ENCODE measurements around the gene ZAP70.

Gene ZAP70

DNA sequence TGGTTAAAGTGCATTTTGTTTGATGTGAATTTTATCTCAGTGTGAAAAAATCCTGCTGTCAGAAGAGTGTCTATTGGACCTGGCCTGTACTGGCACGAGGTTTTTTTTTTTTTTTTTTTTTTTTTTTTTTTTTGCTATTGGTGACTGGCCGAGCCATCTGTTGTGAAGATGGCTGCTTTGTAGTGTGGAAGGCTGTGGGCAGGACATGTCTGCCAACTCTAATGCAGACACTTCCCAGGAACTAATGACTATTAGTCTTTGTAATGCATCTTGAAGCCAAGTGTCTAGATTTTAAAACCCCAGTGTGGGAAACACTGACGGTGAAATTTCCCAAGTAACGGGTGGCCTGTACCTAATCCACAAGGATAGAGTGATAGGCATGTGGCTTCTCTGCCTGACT is 34.3 kb downstream of the ZAP70 start:
- TF ChIP-seq, protein P1, sequence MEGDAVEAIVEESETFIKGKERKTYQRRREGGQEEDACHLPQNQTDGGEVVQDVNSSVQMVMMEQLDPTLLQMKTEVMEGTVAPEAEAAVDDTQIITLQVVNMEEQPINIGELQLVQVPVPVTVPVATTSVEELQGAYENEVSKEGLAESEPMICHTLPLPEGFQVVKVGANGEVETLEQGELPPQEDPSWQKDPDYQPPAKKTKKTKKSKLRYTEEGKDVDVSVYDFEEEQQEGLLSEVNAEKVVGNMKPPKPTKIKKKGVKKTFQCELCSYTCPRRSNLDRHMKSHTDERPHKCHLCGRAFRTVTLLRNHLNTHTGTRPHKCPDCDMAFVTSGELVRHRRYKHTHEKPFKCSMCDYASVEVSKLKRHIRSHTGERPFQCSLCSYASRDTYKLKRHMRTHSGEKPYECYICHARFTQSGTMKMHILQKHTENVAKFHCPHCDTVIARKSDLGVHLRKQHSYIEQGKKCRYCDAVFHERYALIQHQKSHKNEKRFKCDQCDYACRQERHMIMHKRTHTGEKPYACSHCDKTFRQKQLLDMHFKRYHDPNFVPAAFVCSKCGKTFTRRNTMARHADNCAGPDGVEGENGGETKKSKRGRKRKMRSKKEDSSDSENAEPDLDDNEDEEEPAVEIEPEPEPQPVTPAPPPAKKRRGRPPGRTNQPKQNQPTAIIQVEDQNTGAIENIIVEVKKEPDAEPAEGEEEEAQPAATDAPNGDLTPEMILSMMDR (IDR thresholded peaks at IDR 0.05): no peak

DNA sequence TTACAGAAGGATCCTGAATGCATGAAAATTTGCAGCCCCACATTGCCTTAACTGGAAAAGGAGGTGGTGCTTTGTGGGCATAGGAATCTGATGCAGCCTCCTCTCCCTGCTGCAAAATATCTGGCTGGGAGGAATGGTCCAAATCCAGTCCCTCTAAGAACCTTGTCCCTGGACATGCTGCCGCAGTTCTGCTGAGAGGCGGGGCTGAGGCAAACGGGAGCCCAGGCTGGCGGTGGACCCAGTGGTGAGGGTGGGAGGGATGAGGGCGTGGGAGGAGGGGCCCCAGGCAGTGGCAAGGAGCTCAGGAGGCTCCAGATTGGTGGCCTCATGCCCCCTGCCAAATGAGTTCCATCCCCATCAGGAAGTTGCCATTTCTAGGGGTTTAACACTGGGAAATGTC is 36.2 kb downstream of the ZAP70 start:
- TF ChIP-seq, protein P1 (IDR thresholded peaks at IDR 0.05): no peak

DNA sequence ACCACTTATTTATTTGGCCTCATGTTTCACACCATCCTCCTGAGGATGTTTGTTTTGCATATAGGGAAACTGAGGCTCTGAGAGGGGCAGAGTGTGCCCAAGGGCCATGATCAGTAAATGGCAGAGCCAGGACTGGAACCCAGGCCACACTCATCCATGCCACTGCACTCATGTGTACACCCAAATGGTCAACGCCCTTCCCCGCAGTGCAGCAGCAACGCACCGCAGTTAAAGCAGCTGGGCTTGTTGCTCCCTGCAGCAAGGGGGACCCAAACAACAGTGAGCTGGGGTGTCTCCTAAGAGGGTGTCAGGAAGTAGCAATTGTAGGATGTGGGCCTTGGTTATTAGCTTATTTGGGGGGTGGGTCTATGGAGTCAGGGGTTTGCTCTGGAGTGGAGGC is 36.6 kb downstream of the ZAP70 start:
- TF ChIP-seq, protein P1 (IDR thresholded peaks at IDR 0.05): no peak

DNA sequence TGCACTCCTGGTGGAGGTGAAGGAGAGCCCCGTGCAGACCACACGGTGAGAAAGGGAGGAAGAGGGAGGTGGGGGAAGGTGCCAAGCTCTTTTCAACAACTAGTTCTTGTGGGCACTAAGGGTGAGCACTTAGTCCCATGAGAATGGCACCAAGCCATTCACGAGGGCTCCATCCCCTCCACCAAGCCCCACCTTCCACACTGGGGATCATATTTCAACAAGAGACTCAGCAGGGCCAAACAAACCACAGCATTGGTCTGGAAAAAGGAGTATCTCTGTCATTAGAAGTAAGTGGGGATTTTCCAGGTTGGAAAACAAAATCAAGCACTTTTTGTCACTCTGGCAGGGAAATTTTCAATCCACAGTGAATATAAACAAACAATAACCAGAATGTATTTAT is 38.4 kb downstream of the ZAP70 start:
- TF ChIP-seq, protein P1 (IDR thresholded peaks at IDR 0.05): no peak

DNA sequence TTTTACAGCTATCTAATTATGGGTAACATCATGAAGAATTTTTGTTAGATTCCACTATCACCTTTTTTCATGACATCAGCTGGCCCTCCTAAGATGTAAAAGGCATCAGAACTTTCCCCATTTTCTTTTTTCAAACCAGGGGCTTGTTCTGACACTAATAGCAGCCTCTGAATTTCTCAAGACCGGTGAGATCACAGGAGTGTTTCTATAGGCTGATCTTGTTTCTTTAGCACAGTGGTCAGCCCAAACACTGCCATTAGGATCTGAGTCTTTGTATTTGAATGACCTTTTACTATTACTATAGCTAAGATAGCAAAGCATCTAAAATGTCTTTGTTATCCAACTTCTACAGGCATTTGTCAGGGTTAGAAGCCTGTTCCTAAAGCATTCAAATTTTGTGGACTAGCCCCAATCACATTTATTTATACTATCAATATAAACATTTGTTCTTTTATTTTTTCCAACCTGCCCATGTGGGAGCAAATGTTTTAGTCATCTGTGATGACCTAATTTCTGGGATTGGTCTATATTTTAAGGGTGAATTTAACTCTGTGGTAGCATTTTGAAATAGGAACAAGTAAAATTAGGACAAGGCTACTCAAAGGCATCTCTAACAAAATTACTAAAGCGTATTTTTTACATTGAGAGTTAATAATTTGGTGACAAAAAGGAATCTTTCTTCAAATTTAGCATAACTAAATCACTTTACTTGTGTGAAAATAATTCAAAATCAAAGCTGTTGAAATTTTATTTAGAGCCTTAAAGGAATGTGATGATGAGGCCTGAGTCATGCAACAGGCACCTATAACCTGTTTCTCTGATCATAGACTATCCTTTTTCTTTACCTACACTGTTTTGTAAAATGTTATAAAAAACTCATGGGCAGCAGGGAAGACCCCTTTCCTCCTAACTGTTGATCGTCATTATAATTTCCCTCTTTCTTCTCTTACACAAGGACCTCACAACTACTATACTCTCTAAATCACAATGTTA is 39.3 kb downstream of the ZAP70 start:
- TF ChIP-seq, protein P1 (IDR thresholded peaks at IDR 0.05): no peak

DNA sequence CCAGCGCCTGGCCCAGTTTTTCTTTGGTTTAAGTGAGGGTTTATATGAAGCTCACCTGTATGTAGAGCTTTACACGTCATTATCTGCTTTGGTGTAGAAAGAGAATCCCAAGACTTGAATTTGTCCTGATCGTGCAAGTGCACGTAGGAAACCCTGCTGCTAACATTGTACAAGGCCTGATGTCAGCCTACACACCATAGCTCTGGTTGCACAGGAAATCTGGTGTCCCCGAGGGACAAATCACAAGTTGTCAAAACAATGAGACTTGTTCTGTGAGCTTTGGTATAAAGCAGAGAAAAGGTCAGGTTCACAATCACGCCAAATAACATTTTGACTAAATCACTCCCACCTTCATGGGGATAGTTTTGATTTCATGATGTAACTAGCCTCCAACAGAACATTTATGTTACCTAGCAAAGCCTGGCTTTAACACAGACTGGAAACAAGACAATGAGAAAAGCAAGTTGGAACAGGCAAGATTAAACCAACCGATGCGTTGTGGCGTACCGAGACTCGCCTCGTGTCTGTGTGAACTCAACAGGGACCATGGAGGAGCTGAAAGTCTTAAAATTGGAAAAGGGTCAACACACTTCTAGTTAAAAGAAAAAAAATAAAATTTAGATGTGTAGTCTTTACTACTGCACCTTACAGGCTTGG is 41.4 kb downstream of the ZAP70 start:
- TF ChIP-seq, protein P1 (IDR thresholded peaks at IDR 0.05): no peak

DNA sequence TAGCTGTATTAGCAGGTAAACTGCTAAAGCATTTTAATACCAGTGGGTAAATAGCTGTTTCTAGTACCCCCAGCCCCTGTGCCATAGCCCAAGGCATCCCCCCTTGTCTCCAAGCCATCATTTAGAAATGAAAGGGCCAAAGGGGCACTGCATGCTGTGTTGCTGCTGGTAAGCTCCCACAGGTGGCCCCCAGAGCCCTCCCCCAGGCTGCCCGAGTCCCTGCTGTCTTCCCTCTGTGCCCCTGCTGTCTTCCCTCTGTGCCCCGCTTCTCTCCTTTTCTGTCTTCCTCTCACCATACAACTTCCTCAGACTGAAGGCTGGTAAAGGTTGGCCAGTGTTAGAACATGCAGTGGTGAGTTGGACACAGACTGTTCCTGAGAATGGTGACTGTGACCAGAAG is 42.1 kb downstream of the ZAP70 start:
- TF ChIP-seq, protein P1 (IDR thresholded peaks at IDR 0.05): no peak
